Regular cardiac myocyte (primary cell): Measurements from ENCODE around the gene DGCR8. TPM values are rescaled to one million over a fixed set of nuclear protein-coding genes. Genes with fewer than 3 reads are reported as not detected.

Experiments
- total RNA-seq: library from RNA; depleted of rRNA; stranded (reverse); fragments of >200 nt; gene quantifications from 2 replicates; pipeline ENCODE4 v1.2.3, GENCODE V29; 2014

DGCR8 gene
- 14.9 and 33.7 TPM in 2 replicates for total RNA-seq

GRCh38 chr22:20079745-20080444, at the start of gene DGCR8:
Gene DGCR8 (plus strand): TSS chr22:20080241. CDS start chr22:20085964, 5,723 bp downstream.

DNA sequence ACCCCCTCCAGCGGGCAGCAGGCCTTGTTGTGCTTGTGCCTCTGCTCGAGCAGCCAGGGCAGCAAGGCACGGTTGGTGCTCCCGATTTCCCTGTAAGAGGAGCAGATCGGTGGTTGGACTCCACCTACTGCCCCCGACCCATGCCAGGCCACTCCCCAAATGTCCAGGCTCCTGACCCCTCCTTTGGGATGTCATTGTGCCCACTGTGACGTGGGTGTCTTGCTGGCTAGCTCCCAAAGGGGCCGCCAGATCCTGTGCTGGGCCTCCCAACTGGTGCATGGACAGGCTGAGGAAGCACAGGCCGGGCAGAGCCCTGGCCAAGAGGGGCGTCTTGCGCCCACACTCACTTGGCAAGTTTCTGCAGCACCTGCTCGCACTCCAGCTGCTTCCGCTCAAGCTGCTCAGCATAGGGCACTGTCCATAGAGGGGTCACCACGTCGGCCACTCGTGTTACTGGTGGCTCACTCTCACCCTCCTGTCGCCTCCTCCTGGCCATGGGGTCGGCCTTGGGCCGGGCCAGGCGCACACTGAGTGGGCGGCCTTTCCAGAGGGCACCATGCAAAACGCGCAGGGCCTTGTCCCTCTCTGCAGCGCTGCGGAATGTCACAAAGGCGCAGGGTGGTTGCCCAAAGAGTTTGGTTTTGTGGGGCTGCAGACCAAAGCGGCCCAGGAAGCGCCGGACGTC, 35.8 kb downstream of the DGCR8 start, which contains the start of gene RANBP1:
Gene RANBP1 (plus strand): TSS at position 414 of the 685 bp plus-strand sequence. CDS start 81 bp downstream, at position 495.

GRCh38 chr22:20116951-20117632, 37.1 kb downstream of the DGCR8 start, which contains the start of gene TRMT2A:
Gene TRMT2A (minus strand): TSS chr22:20117226. CDS start chr22:20116906, 320 bp downstream.

GRCh38 chr22:20131597-20131858, 51.5 kb downstream of the DGCR8 start, which contains the start of gene ZDHHC8:
Gene ZDHHC8 (plus strand): TSS chr22:20131804. CDS start chr22:20131948, 144 bp downstream.

GRCh38 chr22:20150381-20151275, 70.6 kb downstream of the DGCR8 start, which contains the start of gene CCDC188:
Gene CCDC188 (minus strand): TSS chr22:20151055. CDS start chr22:20150986, 69 bp downstream.

Other genes starting within 250 kb of the DGCR8 start
- gene GNB1L, start 225.4 kb upstream of the DGCR8 start, total RNA-seq: 3.1 and 6.9 TPM in 2 replicates
- gene RTL10, start 225.4 kb upstream of the DGCR8 start, total RNA-seq: 8.2 and 8.5 TPM in 2 replicates
- 340 and 403 TPM in 2 replicates for gene COMT, start 138.5 kb upstream of the DGCR8 start, total RNA-seq
- gene TXNRD2, start 138.4 kb upstream of the DGCR8 start, total RNA-seq: 13.5 and 17.4 TPM in 2 replicates
- gene ARVCF, start 63.4 kb upstream of the DGCR8 start, total RNA-seq: 6.5 and 11.3 TPM in 2 replicates
- 49.7 and 53.6 TPM in 2 replicates for gene TANGO2, start 59.1 kb upstream of the DGCR8 start, total RNA-seq
- 194 and 470 TPM in 2 replicates for gene RANBP1, start 35.9 kb downstream of the DGCR8 start, total RNA-seq
- 31.2 and 52.7 TPM in 2 replicates for gene TRMT2A, start 37.0 kb downstream of the DGCR8 start, total RNA-seq
- 5.1 and 6.3 TPM in 2 replicates for gene ZDHHC8, start 51.6 kb downstream of the DGCR8 start, total RNA-seq
- 0.38 and 0.56 TPM in 2 replicates for gene CCDC188, start 70.8 kb downstream of the DGCR8 start, total RNA-seq
- gene RTN4R, start 188.1 kb downstream of the DGCR8 start, total RNA-seq: 0.28 and 0.58 TPM in 2 replicates
- gene DGCR6L, start 239.8 kb downstream of the DGCR8 start, total RNA-seq: 44.0 and 50.0 TPM in 2 replicates